ENCODE data around the gene POLR1A.

POLR1A gene

DNA sequence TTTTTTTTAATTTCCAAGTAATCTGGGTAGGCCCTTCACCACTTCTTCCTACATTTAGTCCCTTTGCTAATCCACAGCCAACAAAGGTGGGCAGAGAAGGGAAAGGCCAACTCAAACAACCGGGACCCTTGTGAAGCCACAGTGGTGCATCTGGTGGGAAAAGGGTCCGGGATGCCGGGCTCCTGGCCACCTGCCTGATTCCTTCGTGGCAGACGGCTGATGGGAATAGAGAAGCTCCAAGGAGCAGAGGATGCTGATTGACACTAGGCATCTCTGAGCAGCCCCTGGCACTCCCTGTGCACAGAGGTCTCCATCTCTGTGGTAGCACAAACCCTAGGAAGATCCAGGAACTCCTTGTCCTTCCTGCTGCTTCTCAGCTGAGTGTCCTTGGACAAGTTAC, 37.0 kb downstream of the POLR1A start:
- Histone ChIP-seq H3K9me3 (ENCODE audit: insufficient read depth, low read length, severe bottlenecking) (no peaks in the 10 kb centered on the region), H3K4me3 (ENCODE audit: low read depth in 1 of 2, low read length in 2 of 2) (no peak overlapping the region), H4K20me1 (ENCODE audit: insufficient read depth, low read length) (no peaks in the 10 kb centered on the region), H3K4me1 (ENCODE audit: insufficient read depth, low read length) (peaks cover 26% of the 10 kb centered on the region), H2AFZ (ENCODE audit: low read depth, low read length) (no peak overlapping the region), H3K36me3 (ENCODE audit: insufficient read depth, low read length) (peaks cover 96% of the 10 kb centered on the region), H3K79me2 (ENCODE audit: insufficient read depth, low read length) (no peaks in the 10 kb centered on the region), H3K27ac (ENCODE audit: low read length) (peak overlapping the region; percentile 69), H3K27me3 (ENCODE audit: insufficient read depth, low read length, poor library complexity) (no peaks in the 10 kb centered on the region), H3K9ac (ENCODE audit: low read depth, low read length) (0 out of 2 replicates have a peak overlapping the region, but pooled peaks have one; percentile 12), H3K4me2 (ENCODE audit: insufficient read depth, low read length) (0 out of 2 replicates have a peak overlapping the region, but pooled peaks have one; percentile 4)
- no peak for ATAC-seq (ENCODE audit: insufficient read depth, low read depth)
- TF ChIP-seq, protein P1, sequence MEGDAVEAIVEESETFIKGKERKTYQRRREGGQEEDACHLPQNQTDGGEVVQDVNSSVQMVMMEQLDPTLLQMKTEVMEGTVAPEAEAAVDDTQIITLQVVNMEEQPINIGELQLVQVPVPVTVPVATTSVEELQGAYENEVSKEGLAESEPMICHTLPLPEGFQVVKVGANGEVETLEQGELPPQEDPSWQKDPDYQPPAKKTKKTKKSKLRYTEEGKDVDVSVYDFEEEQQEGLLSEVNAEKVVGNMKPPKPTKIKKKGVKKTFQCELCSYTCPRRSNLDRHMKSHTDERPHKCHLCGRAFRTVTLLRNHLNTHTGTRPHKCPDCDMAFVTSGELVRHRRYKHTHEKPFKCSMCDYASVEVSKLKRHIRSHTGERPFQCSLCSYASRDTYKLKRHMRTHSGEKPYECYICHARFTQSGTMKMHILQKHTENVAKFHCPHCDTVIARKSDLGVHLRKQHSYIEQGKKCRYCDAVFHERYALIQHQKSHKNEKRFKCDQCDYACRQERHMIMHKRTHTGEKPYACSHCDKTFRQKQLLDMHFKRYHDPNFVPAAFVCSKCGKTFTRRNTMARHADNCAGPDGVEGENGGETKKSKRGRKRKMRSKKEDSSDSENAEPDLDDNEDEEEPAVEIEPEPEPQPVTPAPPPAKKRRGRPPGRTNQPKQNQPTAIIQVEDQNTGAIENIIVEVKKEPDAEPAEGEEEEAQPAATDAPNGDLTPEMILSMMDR (IDR thresholded peaks at IDR 0.05; ENCODE audit: borderline replicate concordance, extremely low read depth, low read length, poor library complexity, severe bottlenecking) = no peak
- TF ChIP-seq EZH2 (IDR thresholded peaks at IDR 0.05; ENCODE audit: borderline replicate concordance, low read depth, low read length, severe bottlenecking) = no peak
- no peak for DNase-seq

DNA sequence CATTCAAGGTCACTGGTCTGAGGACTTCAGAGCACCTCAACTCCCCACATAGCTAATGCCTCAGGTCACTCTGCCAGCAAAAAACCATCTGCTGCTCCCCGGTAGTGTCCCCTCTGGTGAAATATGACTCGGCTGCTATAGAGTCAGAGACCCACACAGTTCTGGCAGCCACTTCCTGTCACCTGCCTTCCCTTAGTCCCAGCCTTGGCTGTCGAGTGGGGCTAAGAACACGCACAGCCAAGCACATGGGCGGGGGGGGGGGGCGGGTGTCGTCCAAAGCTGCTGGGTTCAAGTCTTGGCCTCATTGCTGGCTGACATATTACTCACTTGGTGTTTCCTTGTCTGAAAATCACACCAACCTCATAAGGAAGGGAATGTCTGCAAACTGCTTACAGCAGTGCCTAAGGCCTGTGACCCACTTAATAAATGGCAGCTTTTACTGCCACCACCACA, 37.5 kb downstream of the POLR1A start:
- no peak for TF ChIP-seq EZH2 (IDR thresholded peaks at IDR 0.05; ENCODE audit: borderline replicate concordance, low read depth, low read length, severe bottlenecking)
- TF ChIP-seq, protein P1 (IDR thresholded peaks at IDR 0.05; ENCODE audit: borderline replicate concordance, extremely low read depth, low read length, poor library complexity, severe bottlenecking) = no peak
- DNase-seq (peak; percentile 76), ATAC-seq (ENCODE audit: insufficient read depth, low read depth) (peak; percentile 100)
- Histone ChIP-seq H3K79me2 (ENCODE audit: insufficient read depth, low read length) (no peaks in the 10 kb centered on the region), H3K27ac (ENCODE audit: low read length) (peak overlapping the region; percentile 84), H3K4me3 (ENCODE audit: low read depth in 1 of 2, low read length in 2 of 2) (no peak overlapping the region), H3K9me3 (ENCODE audit: insufficient read depth, low read length, severe bottlenecking) (no peaks in the 10 kb centered on the region), H3K36me3 (ENCODE audit: insufficient read depth, low read length) (peaks cover 96% of the 10 kb centered on the region), H3K9ac (ENCODE audit: low read depth, low read length) (0 out of 2 replicates have a peak overlapping the region, but pooled peaks have one; percentile 12), H4K20me1 (ENCODE audit: insufficient read depth, low read length) (no peaks in the 10 kb centered on the region), H2AFZ (ENCODE audit: low read depth, low read length) (no peak overlapping the region), H3K4me1 (ENCODE audit: insufficient read depth, low read length) (peaks cover 26% of the 10 kb centered on the region), H3K4me2 (ENCODE audit: insufficient read depth, low read length) (0 out of 2 replicates have a peak overlapping the region, but pooled peaks have one; percentile 9), H3K27me3 (ENCODE audit: insufficient read depth, low read length, poor library complexity) (no peaks in the 10 kb centered on the region)

DNA sequence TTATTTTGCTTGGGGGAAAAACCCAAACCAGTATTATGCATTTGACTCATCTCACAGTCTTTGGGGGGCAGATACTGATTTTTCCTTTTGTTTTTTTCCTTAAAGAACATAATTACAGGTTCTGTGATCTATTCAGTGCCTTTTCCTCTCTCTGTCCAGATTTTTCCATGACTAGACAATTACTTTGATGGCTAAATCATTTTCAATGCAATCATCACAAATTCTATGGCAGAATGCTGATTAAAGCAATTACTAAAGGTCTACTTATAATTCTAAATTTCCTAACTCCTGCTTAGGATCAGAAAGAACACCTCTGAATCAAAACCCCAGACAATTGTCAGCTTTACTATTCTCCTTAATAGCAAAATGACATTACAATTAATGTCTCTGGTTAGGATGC, 38.8 kb downstream of the POLR1A start:
- Histone ChIP-seq H3K9me3 (ENCODE audit: insufficient read depth, low read length, severe bottlenecking) (no peaks in the 10 kb centered on the region), H3K27me3 (ENCODE audit: insufficient read depth, low read length, poor library complexity) (no peaks in the 10 kb centered on the region), H3K79me2 (ENCODE audit: insufficient read depth, low read length) (no peaks in the 10 kb centered on the region), H3K9ac (ENCODE audit: low read depth, low read length) (no peak overlapping the region), H3K27ac (ENCODE audit: low read length) (peak overlapping the region; percentile 16), H3K4me2 (ENCODE audit: insufficient read depth, low read length) (no peak overlapping the region), H2AFZ (ENCODE audit: low read depth, low read length) (no peak overlapping the region), H3K36me3 (ENCODE audit: insufficient read depth, low read length) (peaks cover 93% of the 10 kb centered on the region), H3K4me3 (ENCODE audit: low read depth in 1 of 2, low read length in 2 of 2) (no peak overlapping the region), H4K20me1 (ENCODE audit: insufficient read depth, low read length) (no peaks in the 10 kb centered on the region), H3K4me1 (ENCODE audit: insufficient read depth, low read length) (peaks cover 26% of the 10 kb centered on the region)
- ATAC-seq (ENCODE audit: insufficient read depth, low read depth) (no peak), DNase-seq (no peak)
- no peak for TF ChIP-seq EZH2 (IDR thresholded peaks at IDR 0.05; ENCODE audit: borderline replicate concordance, low read depth, low read length, severe bottlenecking)
- TF ChIP-seq, protein P1 (IDR thresholded peaks at IDR 0.05; ENCODE audit: borderline replicate concordance, extremely low read depth, low read length, poor library complexity, severe bottlenecking) = no peak

All from DND-41 (cell line).